H9 (cell line): ENCODE measurements around the gene ANGEL1. TPM values are rescaled to one million over a fixed set of nuclear protein-coding genes. Genes with fewer than 3 reads are reported as not detected.

Experiments used
- DNase-seq: peaks from one replicate; pipeline ENCODE4 v3.0.0-alpha.2; 2017
- H2AFZ ChIP-seq: one replicate; pipeline ENCODE4 v1.6.1; 2013; ENCODE audit warnings: mild to moderate bottlenecking, low read length, control low read depth, moderate library complexity
- H2AK5ac ChIP-seq: 2 replicates; pipeline ENCODE4 v1.6.1; 2013; ENCODE audit warnings: low read length, control low read depth, mixed read lengths; ENCODE audit not compliant: insufficient read length
- H2BK120ac ChIP-seq: one replicate; pipeline ENCODE4 v1.6.1; 2013; ENCODE audit warnings: low read depth, mild to moderate bottlenecking, low read length, control low read depth, inconsistent platforms; ENCODE audit not compliant: poor library complexity, severe bottlenecking
- H2BK12ac ChIP-seq: 2 replicates; pipeline ENCODE4 v1.6.1; 2013; ENCODE audit warnings: low read length, control low read depth, mixed read lengths, low read depth; ENCODE audit not compliant: insufficient read length
- H2BK15ac ChIP-seq: 2 replicates; pipeline ENCODE4 v1.6.1; 2013; ENCODE audit warnings: low read depth, low read length, control low read depth
- H2BK20ac ChIP-seq: one replicate; pipeline ENCODE4 v1.6.1; 2013; ENCODE audit warnings: low read depth, mild to moderate bottlenecking, low read length, control low read depth, inconsistent platforms; ENCODE audit not compliant: poor library complexity, severe bottlenecking
- H2BK5ac ChIP-seq: 2 replicates; pipeline ENCODE4 v1.6.1; 2013; ENCODE audit warnings: low read length, control low read depth, mixed read lengths; ENCODE audit not compliant: insufficient read length
- H3K14ac ChIP-seq: 2 replicates; pipeline ENCODE4 v1.6.1; 2013; ENCODE audit warnings: low read length, control low read depth; ENCODE audit not compliant: insufficient read depth
- H3K18ac ChIP-seq: 2 replicates; pipeline ENCODE4 v1.6.1; 2013; ENCODE audit warnings: low read depth, mild to moderate bottlenecking, mixed read lengths, low read length, control low read depth; ENCODE audit not compliant: insufficient read length
- H3K23ac ChIP-seq: 2 replicates; pipeline ENCODE4 v1.6.1; 2013; ENCODE audit warnings: low read length, control low read depth, mixed read lengths, low read depth; ENCODE audit not compliant: insufficient read length
- H3K23me2 ChIP-seq: 2 replicates; pipeline ENCODE4 v1.6.1; 2013; ENCODE audit warnings: low read depth, mild to moderate bottlenecking, mixed read lengths, low read length, control low read depth; ENCODE audit not compliant: insufficient read length, poor library complexity, severe bottlenecking
- H3K27ac ChIP-seq: 2 replicates; pipeline ENCODE4 v1.5.1; 2013; ENCODE audit warnings: low read length, control low read depth, mixed read lengths, low read depth; ENCODE audit not compliant: insufficient read length
- H3K27me3 ChIP-seq: 2 replicates; pipeline ENCODE4 v1.6.1; 2013; ENCODE audit warnings: low read length, control low read depth, inconsistent platforms; ENCODE audit not compliant: insufficient read depth
- H3K4ac ChIP-seq: 2 replicates; pipeline ENCODE4 v1.6.1; 2013; ENCODE audit warnings: low read depth, mild to moderate bottlenecking, control low read depth, inconsistent platforms, low read length, moderate library complexity
- H3K4me1 ChIP-seq: 2 replicates; pipeline ENCODE4 v1.6.1; 2013; ENCODE audit warnings: low read length, control low read depth, inconsistent platforms; ENCODE audit not compliant: insufficient read depth
- H3K4me2 ChIP-seq: 2 replicates; pipeline ENCODE4 v1.6.1; 2013; ENCODE audit warnings: low read length, control low read depth, mixed read lengths; ENCODE audit not compliant: insufficient read length, insufficient read depth
- H3K56ac ChIP-seq: 2 replicates; pipeline ENCODE4 v1.6.1; 2013; ENCODE audit warnings: low read depth, mild to moderate bottlenecking, mixed read lengths, low read length, control low read depth; ENCODE audit not compliant: insufficient read length
- H3K79me1 ChIP-seq: 2 replicates; pipeline ENCODE4 v1.6.1; 2013; ENCODE audit warnings: low read depth, mild to moderate bottlenecking, moderate library complexity, low read length, control low read depth, inconsistent platforms; ENCODE audit not compliant: insufficient read depth, poor library complexity, severe bottlenecking
- H3K79me2 ChIP-seq: 2 replicates; pipeline ENCODE4 v1.6.1; 2013; ENCODE audit warnings: low read length, control low read depth, inconsistent platforms; ENCODE audit not compliant: insufficient read depth
- H3K9ac ChIP-seq: 2 replicates; pipeline ENCODE4 v1.6.1; 2013; ENCODE audit warnings: low read length, control low read depth, mixed read lengths; ENCODE audit not compliant: insufficient read length; ENCODE audit errors: extremely low read depth
- H3K9me3 ChIP-seq: one replicate; pipeline ENCODE4 v1.6.1; 2013; ENCODE audit warnings: low read depth, low read length, inconsistent platforms; ENCODE audit not compliant: control insufficient read depth
- H3T11ph ChIP-seq: one replicate; pipeline ENCODE4 v1.6.1; 2013; ENCODE audit warnings: mild to moderate bottlenecking, low read length, control low read depth, inconsistent platforms
- H4K20me1 ChIP-seq: one replicate; pipeline ENCODE4 v1.6.1; 2013; ENCODE audit not compliant: control insufficient read depth, insufficient read length, insufficient read depth
- H4K5ac ChIP-seq: 2 replicates; pipeline ENCODE4 v1.6.1; 2013; ENCODE audit warnings: low read depth, mild to moderate bottlenecking, mixed read lengths, low read length, control low read depth; ENCODE audit not compliant: insufficient read length
- H4K8ac ChIP-seq: replicated peaks from 2 replicates; pipeline ENCODE4 v1.6.1; 2013; ENCODE audit warnings: low read length, control low read depth, mixed read lengths, low read depth; ENCODE audit not compliant: insufficient read length
- H4K91ac ChIP-seq: 2 replicates; pipeline ENCODE4 v1.6.1; 2013; ENCODE audit warnings: low read depth, mild to moderate bottlenecking, moderate library complexity, mixed read lengths, low read length, control low read depth; ENCODE audit not compliant: insufficient read length
- H3K27ac Mint-ChIP-seq, 3 experiments: 2 replicates in 2 of 3; 3 replicates in 1 of 3; pipeline ENCODE4 v1.8.0; 2020 to 2021; ENCODE audit warnings: mixed read lengths in 3 of 3, mild to moderate bottlenecking in 1 of 3, moderate library complexity in 1 of 3
- H3K27me3 Mint-ChIP-seq: 2 replicates; pipeline ENCODE4 v1.8.0; 2021; ENCODE audit warnings: low read depth, mild to moderate bottlenecking, moderate library complexity, mixed read lengths
- H3K36me3 Mint-ChIP-seq, 3 experiments: 2 replicates in 2 of 3; 3 replicates in 1 of 3; pipeline ENCODE4 v1.8.0; 2020 to 2021; ENCODE audit warnings: low read depth in 3 of 3, mixed read lengths in 3 of 3; ENCODE audit not compliant: insufficient read depth in 1 of 3
- H3K4me1 Mint-ChIP-seq, 2 experiments: 2 replicates each; pipeline ENCODE4 v1.8.0; 2020; ENCODE audit warnings: mixed read lengths in 2 of 2
- H3K4me3 Mint-ChIP-seq, 2 experiments: 2 replicates in 1 of 2; 3 replicates in 1 of 2; pipeline ENCODE4 v1.8.0; 2020 to 2021; ENCODE audit warnings: mild to moderate bottlenecking in 2 of 2, mixed read lengths in 2 of 2, moderate library complexity in 1 of 2
- H3K9me3 Mint-ChIP-seq, 2 experiments: 2 replicates in 1 of 2; 3 replicates in 1 of 2; pipeline ENCODE4 v1.8.0; 2020; ENCODE audit warnings: mild to moderate bottlenecking in 2 of 2, mixed read lengths in 2 of 2, moderate library complexity in 1 of 2
- CTCF ChIP-seq: fragments of 200-600 bp; sonication (generic); conservative IDR thresholded peaks from 3 replicates; pipeline ENCODE4 v1.8.0; 2021; ENCODE audit warnings: antibody characterized with exemption, mild to moderate bottlenecking
- WGBS: extraction: QIAGEN DNeasy Blood & Tissue Kit; methylation state at CpG from one replicate; pipeline ENCODE4 v1.1.7; 2013; ENCODE audit warnings: missing lambda C conversion rate, low lambda C conversion rate, mixed read lengths; ENCODE audit not compliant: insufficient read length; ENCODE audit errors: extremely low coverage; 5-methylcytosine and 5-hydroxymethylcytosine counted together
- total RNA-seq: library from RNA; stranded (reverse); gene quantifications from 2 replicates; pipeline ENCODE4 v1.2.1, GENCODE V29; 2021

Gene ANGEL1
- total RNA-seq, 1 experiment from 2014 or later: 21.5 TPM

GRCh38 chr14:76828339-76829012, 15.8 kb upstream of the ANGEL1 start:
- Histone ChIP-seq H3K9ac (no peak overlapping the region), H3K18ac (no peak overlapping the region), H3K14ac (no peak overlapping the region), H2BK20ac (no peak overlapping the region), H4K8ac (no peak overlapping the region), H4K20me1 (no peaks in the 10 kb centered on the region), H4K91ac (no peak overlapping the region), H3K23me2 (no peaks in the 10 kb centered on the region), H3T11ph (no peak overlapping the region), H3K4me1 (no peaks in the 10 kb centered on the region; the same call in 1 of the 2 replicates), H3K79me2 (no peaks in the 10 kb centered on the region), H3K56ac (no peak overlapping the region), H3K4ac (no peak overlapping the region), H2AK5ac (no peak overlapping the region), H2BK15ac (no peak overlapping the region), H2BK12ac (no peak overlapping the region), H3K23ac (no peak overlapping the region), H2BK5ac (no peak overlapping the region), H2AFZ (no peak overlapping the region), H3K27ac (no peak overlapping the region), H3K27me3 (no peaks in the 10 kb centered on the region), H3K79me1 (no peaks in the 10 kb centered on the region), H3K9me3 (no peaks in the 10 kb centered on the region), H2BK120ac (no peak overlapping the region), H4K5ac (no peak overlapping the region), H3K4me2 (no peak overlapping the region)
- DNase-seq: no peak
- Mint-ChIP-seq H3K4me1 (peaks cover 21 to 27% of the 10 kb centered on the region in 2 experiments), H3K27ac (peak overlapping the region in 1 of 3 experiments; percentile 48; a peak in 1 of 7 replicates), H3K36me3 (0 out of 7 replicates have a peak, but pooled peaks cover 0 to 2% (median 0%) of the 10 kb centered on the region in 3 experiments), H3K27me3 (peaks cover 10% of the 10 kb centered on the region), H3K9me3 (peaks cover 0 to 2% of the 10 kb centered on the region in 2 experiments; a peak in 3 of 5 replicates), H3K4me3 (no peak overlapping the region)
- TF ChIP-seq CTCF: no peak
- WGBS: no CpG with 5 or more reads among the region's 17 CpGs
